GM23338 (cell line): Measurements from ENCODE around the gene NCKAP5.

ENCODE experiments used
- CTCF ChIP-seq, 2 experiments: fragments of 200-600 bp in 1 of 2; sonication (generic) in 1 of 2; conservative IDR thresholded peaks; 2 replicates each; pipeline versions ENCODE4 v1.5.1 to v1.6.1; 2016 to 2017; ENCODE audit warnings: antibody characterized with exemption in 2 of 2, low read depth in 2 of 2, mild to moderate bottlenecking in 2 of 2, moderate library complexity in 1 of 2
- ETS1 ChIP-seq: IDR thresholded peaks from 2 replicates; pipeline ENCODE4 v1.6.1; 2016; ENCODE audit warnings: antibody characterized with exemption
- EZH2 ChIP-seq: fragments of 200-600 bp; sonication (generic); IDR thresholded peaks from one replicate; pipeline ENCODE4 v1.8.0; 2017; ENCODE audit warnings: antibody characterized with exemption, mild to moderate bottlenecking, low read depth; ENCODE audit not compliant: unreplicated experiment
- REST ChIP-seq: IDR thresholded peaks from one replicate; pipeline ENCODE4 v1.6.1; 2018; ENCODE audit warnings: antibody characterized with exemption; ENCODE audit not compliant: unreplicated experiment

- TF ChIP-seq EZH2 (no peak), ETS1 (no peak), REST (no peak), CTCF (conservative IDR thresholded peaks at IDR 0.05; ENCODE audit: low read depth in 2 of 2) (no peak)
Measured at GRCh38 chr2:133194362-133194655, 374.0 kb downstream of the NCKAP5 start.
